Bladder microvascular endothelial cell (primary cell): ENCODE results near the gene PHPT1. TPM values are rescaled to one million over a fixed set of nuclear protein-coding genes. Genes with fewer than 3 reads are reported as not detected.

Experiments used
- total RNA-seq: library from RNA; depleted of rRNA; stranded (reverse); fragments of >200 nt; gene quantifications from 2 replicates; pipeline ENCODE4 v1.2.3, GENCODE V29; 2014

PHPT1 gene
- 211 and 268 TPM in 2 replicates for total RNA-seq

DNA sequence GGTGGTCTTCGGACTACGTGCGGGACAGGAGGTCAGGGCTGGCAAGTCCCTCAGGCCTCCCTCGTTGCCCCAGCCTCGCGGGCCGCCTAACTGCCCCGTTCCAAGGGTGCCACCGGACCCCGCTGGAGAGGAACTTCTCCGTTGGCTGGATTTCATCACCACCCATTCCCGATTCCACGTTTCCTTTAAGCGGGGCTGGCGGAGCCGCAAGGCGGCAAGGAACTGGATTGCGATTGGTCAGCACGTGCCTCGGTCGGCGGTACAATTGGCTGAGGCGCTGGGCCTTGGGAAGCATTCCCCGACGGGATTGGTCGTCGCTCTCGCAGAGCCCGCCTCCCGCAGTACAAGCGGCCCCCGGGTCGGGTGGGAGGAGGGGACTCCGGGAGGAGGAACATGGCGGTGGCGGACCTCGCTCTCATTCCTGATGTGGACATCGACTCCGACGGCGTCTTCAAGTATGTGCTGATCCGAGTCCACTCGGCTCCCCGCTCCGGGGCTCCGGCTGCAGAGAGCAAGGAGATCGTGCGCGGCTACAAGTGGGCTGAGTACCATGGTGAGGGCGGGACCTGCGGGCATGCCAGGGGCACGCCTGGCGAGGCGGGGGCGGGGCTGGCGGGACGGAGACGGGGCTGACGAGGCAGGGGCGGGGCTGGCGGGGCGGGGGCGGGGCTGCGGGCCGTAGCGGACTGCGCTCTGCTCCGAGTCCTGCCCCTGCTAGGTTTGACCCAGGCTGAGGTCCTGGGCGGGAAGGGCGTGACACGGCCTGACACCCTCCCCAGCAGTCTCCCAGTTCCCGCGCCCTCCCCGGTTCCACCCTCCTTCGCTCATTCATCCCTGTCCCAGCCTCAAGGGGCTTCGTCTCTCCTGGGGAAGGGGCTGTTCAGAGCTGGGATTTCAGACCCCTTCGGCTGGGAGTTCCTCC, at the start of gene PHPT1:
TSS of gene PHPT1 (plus strand) at position 372 of the 922 bp plus-strand sequence. CDS start at position 394, 22 bp downstream.

DNA sequence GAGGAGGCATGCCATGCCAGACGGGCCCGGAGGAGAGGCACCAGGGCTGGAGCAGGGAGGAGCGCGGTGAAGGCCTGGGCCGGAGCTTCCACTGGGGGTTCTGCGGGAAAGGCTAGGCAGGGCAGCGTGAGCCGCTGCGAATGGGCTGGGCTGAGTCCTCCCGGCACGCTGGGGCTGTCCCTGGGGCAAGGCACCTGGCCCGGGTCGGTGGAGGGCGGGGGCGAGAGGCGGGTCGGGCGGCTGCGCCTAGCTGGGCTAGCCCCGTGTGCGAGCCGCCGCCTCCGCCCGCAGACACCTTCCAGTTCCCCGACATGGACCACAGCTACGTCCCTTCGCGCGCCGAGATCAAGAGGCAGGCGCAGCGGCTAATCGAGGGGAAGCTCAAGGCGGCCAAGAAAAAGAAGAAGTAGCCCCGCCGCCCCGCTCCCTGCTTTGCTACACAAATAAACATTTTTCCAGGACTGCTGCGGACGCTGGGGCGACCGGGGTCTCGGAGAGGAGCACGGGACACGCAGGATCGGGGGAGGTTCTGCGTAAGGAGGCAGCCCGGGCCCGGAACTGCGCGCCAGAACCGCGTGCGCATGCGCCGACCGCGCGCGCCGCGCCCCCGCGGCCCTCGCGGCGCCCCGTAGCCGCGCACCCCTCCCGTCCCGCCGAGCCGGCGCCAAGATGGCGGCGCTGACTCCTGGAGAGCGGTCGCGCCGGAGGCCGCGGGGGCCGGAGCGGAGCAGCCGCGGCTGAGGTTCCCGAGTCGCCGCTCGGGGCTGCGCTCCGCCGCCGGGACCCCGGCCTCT, 41.7 kb upstream of the PHPT1 start, which contains the start of gene RABL6:
TSS of gene RABL6 (plus strand) at position 668 of the 794 bp plus-strand sequence. CDS start 249 bp downstream, outside the sequence.

DNA sequence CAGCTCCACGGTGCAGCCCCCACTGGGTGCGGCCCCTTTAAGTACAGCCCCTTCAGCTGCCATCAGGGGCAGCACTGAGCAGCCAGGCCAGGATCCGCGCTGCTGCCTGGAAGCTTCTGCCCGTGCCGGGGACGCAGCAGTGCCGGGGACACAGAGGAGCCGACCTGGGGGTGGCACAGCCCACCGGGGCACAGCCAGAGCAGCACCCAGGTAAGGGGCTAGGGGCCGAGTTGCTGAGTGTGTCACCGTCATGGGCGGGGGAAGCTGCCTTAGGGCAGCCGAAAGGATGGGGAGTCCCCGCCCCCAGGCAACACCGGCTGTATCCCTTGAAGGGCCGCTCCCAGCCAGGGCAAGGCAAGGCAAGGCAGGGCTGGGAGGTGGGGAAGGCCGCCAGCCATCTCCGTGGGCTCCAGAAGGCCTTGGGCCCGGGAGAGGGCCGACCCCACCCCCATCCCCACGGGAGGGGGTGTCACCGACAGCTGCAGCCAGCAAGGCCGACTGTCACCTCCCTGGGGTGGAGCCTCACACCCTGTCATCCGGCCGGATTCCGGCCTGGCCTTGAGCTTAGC, 6.7 kb upstream of the PHPT1 start, which contains the start of gene AJM1:
TSS of gene AJM1 (plus strand) at position 99 of the 569 bp plus-strand sequence. CDS start 1,937 bp downstream, outside the sequence.

DNA sequence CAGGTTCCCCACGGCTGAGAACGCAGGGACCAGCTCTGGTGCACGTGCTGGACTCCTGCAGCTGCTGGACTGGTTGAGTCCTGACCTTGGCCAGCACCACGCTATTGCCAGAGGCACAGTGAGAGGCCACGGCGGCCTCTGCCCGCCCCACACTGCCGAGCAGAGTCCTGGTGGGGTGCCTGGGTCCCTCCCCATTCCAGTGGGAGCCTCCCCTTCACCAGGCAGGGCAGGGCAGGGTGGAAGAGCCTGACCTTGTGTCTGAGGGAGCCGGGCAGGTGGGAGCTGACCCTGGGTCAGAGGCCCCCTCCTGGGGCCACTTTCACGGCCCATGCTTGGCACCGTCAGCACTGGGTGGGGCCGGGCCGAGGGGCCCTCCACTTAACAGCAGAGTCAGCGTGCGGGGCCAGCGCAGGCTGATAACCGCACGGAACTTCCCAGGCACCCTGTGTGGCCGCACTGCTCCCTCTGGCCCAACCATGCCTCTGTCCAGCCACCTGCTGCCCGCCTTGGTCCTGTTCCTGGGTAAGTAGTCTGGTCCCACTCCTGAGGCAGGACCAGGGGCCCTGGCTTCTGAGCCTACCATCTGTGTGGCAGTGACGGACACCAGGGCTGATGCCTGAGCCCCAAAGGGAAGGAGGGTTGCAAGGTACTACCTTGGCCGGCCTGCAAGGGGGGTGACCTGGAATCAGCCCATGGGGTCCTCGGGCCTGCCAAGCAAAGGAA, 2.9 kb downstream of the PHPT1 start, which contains the start of gene MAMDC4:
TSS of gene MAMDC4 (plus strand) at position 406 of the 723 bp plus-strand sequence. CDS start at position 477, 71 bp downstream.

DNA sequence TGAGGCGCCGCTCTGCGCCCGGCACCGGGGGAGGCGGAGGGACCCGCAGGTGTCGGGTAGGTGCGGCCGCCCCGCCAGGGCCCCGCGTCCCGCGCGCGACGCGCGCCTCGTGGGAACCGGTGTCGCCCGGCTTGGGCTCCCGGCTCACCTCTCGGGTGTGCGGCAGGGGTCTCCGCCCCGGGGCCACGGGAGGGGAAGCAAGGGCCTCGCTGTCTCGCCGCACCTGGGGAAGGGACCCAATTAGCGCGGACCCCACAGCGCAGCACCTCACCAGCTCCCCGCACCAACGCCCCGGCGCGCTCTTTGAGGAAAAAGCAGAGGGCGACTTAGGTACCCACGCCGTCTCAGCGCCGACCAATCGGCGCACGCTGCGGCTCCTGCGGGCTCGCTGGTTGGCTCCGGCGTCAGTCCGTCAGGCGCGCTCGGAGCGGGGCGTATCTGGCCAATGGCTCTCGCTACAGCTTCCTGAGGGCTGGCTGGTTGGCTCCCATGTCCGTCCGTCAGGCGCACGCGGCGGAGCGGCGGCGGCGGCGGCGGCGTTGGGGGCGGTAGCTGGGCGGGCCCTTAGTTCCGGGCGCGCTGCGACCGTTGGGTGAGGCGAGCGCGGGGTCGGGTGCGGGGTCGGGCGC, 36.9 kb downstream of the PHPT1 start, which contains the start of gene TRAF2:
TSS of gene TRAF2 (plus strand) at position 567 of the 629 bp plus-strand sequence. CDS start 12,225 bp downstream, outside the sequence.

Other genes with a start within 250 kb of the PHPT1 start
- gene EGFL7, start 186.5 kb upstream of the PHPT1 start, total RNA-seq: 374 and 420 TPM in 2 replicates
- 33.7 and 40.7 TPM in 2 replicates for gene AGPAT2, start 162.0 kb upstream of the PHPT1 start, total RNA-seq
- gene DIPK1B, start 136.8 kb upstream of the PHPT1 start, total RNA-seq: 109 and 161 TPM in 2 replicates
- 0.13 TPM in 1 of 2 replicates, not detected in the other for gene LCN10, start 106.5 kb upstream of the PHPT1 start, total RNA-seq
- gene LCN6, start 100.9 kb upstream of the PHPT1 start, total RNA-seq: not detected in 2 replicates
- gene LCN8, start 91.2 kb upstream of the PHPT1 start, total RNA-seq: not detected in 2 replicates
- gene LCN15, start 84.9 kb upstream of the PHPT1 start, total RNA-seq: not detected in 2 replicates
- gene TMEM141, start 58.1 kb upstream of the PHPT1 start, total RNA-seq: 50.7 and 53.7 TPM in 2 replicates
- gene CCDC183, start 53.1 kb upstream of the PHPT1 start, total RNA-seq: 0.81 and 1.1 TPM in 2 replicates
- 66.5 and 73.3 TPM in 2 replicates for gene RABL6, start 41.5 kb upstream of the PHPT1 start, total RNA-seq
- 0.65 and 1.4 TPM in 2 replicates for gene AJM1, start 6.9 kb upstream of the PHPT1 start, total RNA-seq
- 0.97 and 6.2 TPM in 2 replicates for gene MAMDC4, start 2.9 kb downstream of the PHPT1 start, total RNA-seq
- gene EDF1, start 16.9 kb downstream of the PHPT1 start, total RNA-seq: 350 and 489 TPM in 2 replicates
- gene TRAF2, start 37.1 kb downstream of the PHPT1 start, total RNA-seq: 20.9 and 35.2 TPM in 2 replicates
- gene FBXW5, start 95.3 kb downstream of the PHPT1 start, total RNA-seq: 151 and 202 TPM in 2 replicates
- gene C8G, start 95.8 kb downstream of the PHPT1 start, total RNA-seq: 1.2 TPM in 1 of 2 replicates, not detected in the other
- 0.19 TPM in 1 of 2 replicates, not detected in the other for gene LCN12, start 102.9 kb downstream of the PHPT1 start, total RNA-seq
- 0.38 TPM in 1 of 2 replicates, not detected in the other for gene PTGDS, start 128.1 kb downstream of the PHPT1 start, total RNA-seq
- gene LCNL1, start 133.6 kb downstream of the PHPT1 start, total RNA-seq: 0.06 TPM in 1 of 2 replicates, not detected in the other
- 7.7 and 10.7 TPM in 2 replicates for gene PAXX, start 143.0 kb downstream of the PHPT1 start, total RNA-seq
- not detected in 2 replicates for gene CLIC3, start 147.2 kb downstream of the PHPT1 start, total RNA-seq
- 5.0 and 29.3 TPM in 2 replicates for gene ABCA2, start 178.8 kb downstream of the PHPT1 start, total RNA-seq
- not detected in 2 replicates for gene FUT7, start 182.7 kb downstream of the PHPT1 start, total RNA-seq
- 29.6 and 30.9 TPM in 2 replicates for gene NPDC1, start 196.8 kb downstream of the PHPT1 start, total RNA-seq
- gene ENTPD2, start 204.7 kb downstream of the PHPT1 start, total RNA-seq: under 0.01 TPM in 1 of 2 replicates, not detected in the other
- 8.8 and 13.6 TPM in 2 replicates for gene SAPCD2, start 221.1 kb downstream of the PHPT1 start, total RNA-seq
- gene UAP1L1, start 228.1 kb downstream of the PHPT1 start, total RNA-seq: 12.1 and 23.3 TPM in 2 replicates
- 58.6 and 66.0 TPM in 2 replicates for gene MAN1B1, start 237.6 kb downstream of the PHPT1 start, total RNA-seq